ENCODE results near the gene MKNK1.

DNA sequence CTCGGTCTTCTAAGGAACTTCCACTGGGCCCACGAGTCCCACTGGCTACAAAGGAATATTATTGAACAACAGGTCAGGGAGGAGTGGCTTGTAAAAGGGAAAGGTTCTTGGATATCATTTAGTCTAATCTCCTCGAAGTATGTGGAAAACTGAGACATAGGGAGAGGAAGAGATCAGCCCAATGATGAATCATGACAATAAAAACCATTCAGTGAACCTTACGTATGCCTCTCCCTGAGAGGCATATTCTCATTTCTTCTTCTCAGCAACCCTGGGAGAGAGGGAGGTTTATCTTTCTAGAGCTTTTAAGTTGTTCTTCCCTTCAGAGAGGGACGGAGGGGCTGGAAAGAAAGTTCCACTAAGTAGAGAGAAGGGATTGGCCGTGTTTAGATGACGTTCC, 17.9 kb upstream of the MKNK1 start:
- TF ChIP-seq POLR2AphosphoS5 (IDR thresholded peaks at IDR 0.05; ENCODE audit: borderline replicate concordance, low read depth, low read length) (no peak), EZH2 (IDR thresholded peaks at IDR 0.05) (no peak)
